Measurements from ENCODE around the gene PAX2. TPM values are rescaled to one million over a fixed set of nuclear protein-coding genes. Genes with fewer than 3 reads are reported as not detected.
"Not testable (repeated sequence)": the region's sequence is repeated elsewhere in the genome, so short reads cannot be mapped to it uniquely, and the experiment has no call there.

The PAX2 gene
- 1.3 TPM for polyA plus RNA-seq (2013, experiment 1 of 2)
- polyA plus RNA-seq (2013, experiment 2 of 2): 1.5 TPM

DNA sequence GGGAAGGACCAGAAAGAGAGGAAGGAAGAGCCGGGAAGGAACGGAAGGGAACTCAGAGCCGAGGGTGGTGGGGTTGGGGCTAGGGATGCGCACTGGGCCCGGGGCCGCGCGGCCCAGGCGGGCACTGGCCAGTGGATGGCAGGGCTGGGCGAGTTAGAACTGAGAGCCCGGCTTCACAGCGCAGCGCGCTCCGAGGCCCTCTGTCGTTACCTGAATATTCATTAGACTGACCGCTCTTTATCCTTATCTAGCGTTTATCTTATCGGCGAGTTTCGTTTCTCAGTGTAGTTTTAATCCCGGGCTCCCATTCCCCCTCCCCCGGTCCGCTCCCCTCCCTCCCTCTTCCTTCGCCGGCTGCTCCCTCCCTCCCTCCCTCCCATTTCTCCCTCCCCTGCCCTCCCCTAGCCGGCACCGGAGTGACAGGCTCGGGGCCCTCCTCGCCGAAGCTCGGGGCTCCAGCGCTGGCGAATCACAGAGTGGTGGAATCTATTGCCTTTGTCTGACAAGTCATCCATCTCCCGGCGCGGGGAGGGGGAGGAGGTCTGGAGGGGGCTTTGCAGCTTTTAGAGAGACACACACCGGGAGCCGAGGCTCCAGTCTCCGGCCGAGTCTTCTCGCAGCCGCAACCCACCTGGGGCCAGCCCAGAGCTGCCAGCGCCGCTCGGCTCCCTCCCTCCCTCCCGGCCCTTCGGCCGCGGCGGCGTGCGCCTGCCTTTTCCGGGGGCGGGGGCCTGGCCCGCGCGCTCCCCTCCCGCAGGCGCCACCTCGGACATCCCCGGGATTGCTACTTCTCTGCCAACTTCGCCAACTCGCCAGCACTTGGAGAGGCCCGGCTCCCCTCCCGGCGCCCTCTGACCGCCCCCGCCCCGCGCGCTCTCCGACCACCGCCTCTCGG, at the start of gene PAX2:
Gene PAX2 (plus strand): TSS at position 596 of the 895 bp plus-strand sequence. CDS start 679 bp downstream, outside the sequence.
- H3K9ac ChIP-seq (ENCODE audit: low read depth, low read length): no peak within 1 kb of the TSS
- no peak within 1 kb of the TSS for H3K27ac ChIP-seq (ENCODE audit: low read depth, low read length)
- under 1% methylated on average over 75 of the region's 75 CpGs for whole genome bisulfite sequencing
- no peaks in the 10 kb centered on the region for H3K9me3 ChIP-seq (ENCODE audit: insufficient read depth, low read depth, low read length)
- H3K4me3 ChIP-seq (ENCODE audit: low read length): peak within 1 kb of the TSS; percentile 40
- H3K27me3 ChIP-seq (ENCODE audit: insufficient read depth, low read length): peaks cover 100% of the 10 kb centered on the region
- H3K4me1 ChIP-seq (ENCODE audit: insufficient read depth, low read length): peaks cover 37% of the 10 kb centered on the region
- H3K36me3 ChIP-seq (ENCODE audit: insufficient read depth, low read length): no peaks in the 10 kb centered on the region

DNA sequence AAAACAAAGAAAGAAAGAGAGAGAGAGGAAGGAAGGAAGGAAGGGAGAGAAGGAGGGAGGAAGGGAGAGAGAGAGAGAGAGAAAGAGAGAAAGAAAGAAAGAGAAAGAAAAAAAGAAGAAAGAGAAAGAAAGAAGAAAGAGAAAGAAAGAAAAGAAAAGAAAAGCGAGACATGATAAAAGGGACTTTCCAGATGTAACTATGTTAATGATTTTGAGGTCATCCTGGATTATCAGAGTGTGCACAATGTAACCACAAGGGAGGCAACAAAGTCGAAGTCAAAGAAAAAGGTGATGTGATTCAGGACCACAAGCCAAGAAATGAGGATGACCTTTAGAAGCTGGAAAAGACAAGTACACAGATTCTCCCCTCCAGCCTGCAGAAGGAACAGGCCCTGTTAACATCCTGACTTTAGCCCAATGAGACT, 48.9 kb upstream of the PAX2 start:
- H3K27me3 ChIP-seq (ENCODE audit: insufficient read depth, low read length): peaks cover 48% of the 10 kb centered on the region
- no peak overlapping the region for H3K9ac ChIP-seq (ENCODE audit: low read depth, low read length)
- no peaks in the 10 kb centered on the region for H3K9me3 ChIP-seq (ENCODE audit: insufficient read depth, low read depth, low read length)
- no peak overlapping the region for H3K4me3 ChIP-seq (ENCODE audit: low read length)
- H3K27ac ChIP-seq (ENCODE audit: low read depth, low read length): no peak overlapping the region
- no peaks in the 10 kb centered on the region for H3K36me3 ChIP-seq (ENCODE audit: insufficient read depth, low read length)
- H3K4me1 ChIP-seq (ENCODE audit: insufficient read depth, low read length): no peaks in the 10 kb centered on the region
- 78% methylated on average over 2 of the region's 2 CpGs for WGBS

DNA sequence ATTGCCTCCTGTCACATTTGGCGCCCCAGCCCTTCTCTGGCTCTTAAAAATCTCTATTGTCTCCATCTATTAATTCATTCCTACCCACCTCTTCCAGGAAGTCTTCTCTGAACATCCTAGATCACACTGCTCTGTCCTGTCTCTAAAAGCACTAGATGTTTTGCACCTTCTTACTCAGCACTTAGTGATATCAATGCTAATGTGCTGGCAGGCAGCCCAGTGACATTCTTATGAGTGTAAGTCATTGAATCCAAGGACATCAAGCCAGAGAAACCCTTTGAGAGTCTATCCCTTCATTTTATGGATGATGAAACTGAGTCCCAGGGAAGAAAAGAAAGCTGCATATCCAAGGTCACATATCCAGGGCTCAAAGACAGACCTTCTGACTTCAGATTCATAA, 48.3 kb upstream of the PAX2 start:
- Histone ChIP-seq H3K9me3 (ENCODE audit: insufficient read depth, low read depth, low read length) (no peaks in the 10 kb centered on the region), H3K27me3 (ENCODE audit: insufficient read depth, low read length) (peaks cover 47% of the 10 kb centered on the region), H3K36me3 (ENCODE audit: insufficient read depth, low read length) (no peaks in the 10 kb centered on the region), H3K4me1 (ENCODE audit: insufficient read depth, low read length) (no peaks in the 10 kb centered on the region), H3K4me3 (ENCODE audit: low read length) (no peak overlapping the region), H3K27ac (ENCODE audit: low read depth, low read length) (no peak overlapping the region), H3K9ac (ENCODE audit: low read depth, low read length) (no peak overlapping the region)
- WGBS: 76% methylated on average over 1 of the region's 1 CpG

DNA sequence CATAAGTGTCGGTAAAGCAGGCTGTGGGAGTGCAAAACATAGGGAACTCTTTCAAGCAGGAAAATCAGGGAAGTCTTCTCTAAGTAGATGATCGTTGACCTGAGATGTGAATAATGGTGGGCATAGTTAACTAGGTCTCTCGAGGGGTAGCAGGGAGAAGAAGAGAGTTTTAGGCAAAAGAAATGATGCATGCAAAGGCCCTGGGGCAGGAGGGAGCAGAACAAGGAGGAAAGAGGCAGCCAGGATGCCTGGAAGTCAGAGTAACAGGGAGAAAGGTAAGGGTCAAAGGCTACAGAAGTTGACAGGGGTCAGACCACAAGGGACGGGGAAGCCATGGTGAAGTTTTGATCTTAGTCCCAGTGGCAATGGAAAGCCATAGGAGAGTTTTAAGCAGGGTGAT, 47.8 kb upstream of the PAX2 start:
- peaks cover 47% of the 10 kb centered on the region for H3K27me3 ChIP-seq (ENCODE audit: insufficient read depth, low read length)
- no peaks in the 10 kb centered on the region for H3K9me3 ChIP-seq (ENCODE audit: insufficient read depth, low read depth, low read length)
- H3K36me3 ChIP-seq (ENCODE audit: insufficient read depth, low read length): no peaks in the 10 kb centered on the region
- H3K9ac ChIP-seq (ENCODE audit: low read depth, low read length): no peak overlapping the region
- 82% methylated on average over 4 of the region's 4 CpGs for WGBS
- no peak overlapping the region for H3K4me3 ChIP-seq (ENCODE audit: low read length)
- H3K27ac ChIP-seq (ENCODE audit: low read depth, low read length): no peak overlapping the region
- H3K4me1 ChIP-seq (ENCODE audit: insufficient read depth, low read length): no peaks in the 10 kb centered on the region

DNA sequence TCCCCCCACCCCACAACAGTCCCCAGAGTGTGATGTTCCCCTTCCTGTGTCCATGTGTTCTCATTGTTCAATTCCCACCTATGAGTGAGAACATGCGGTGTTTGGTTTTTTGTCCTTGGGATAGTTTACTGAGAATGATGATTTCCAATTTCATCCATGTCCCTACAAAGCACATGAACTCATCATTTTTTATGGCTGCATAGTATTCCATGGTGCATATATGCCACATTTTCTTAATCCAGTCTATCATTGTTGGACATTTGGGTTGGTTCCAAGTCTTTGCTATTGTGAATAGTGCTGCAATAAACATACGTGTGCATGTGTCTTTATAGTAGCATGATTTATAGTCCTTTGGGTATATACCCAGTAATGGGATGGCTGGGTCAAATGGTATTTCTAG, 43.7 kb upstream of the PAX2 start:
- WGBS: no CpG with 5 or more reads among the region's 2 CpGs
- peaks cover 61% of the 10 kb centered on the region for H3K27me3 ChIP-seq (ENCODE audit: insufficient read depth, low read length)
- not testable (repeated sequence) for H3K4me1 ChIP-seq (ENCODE audit: insufficient read depth, low read length); H3K27ac ChIP-seq (ENCODE audit: low read depth, low read length); H3K9me3 ChIP-seq (ENCODE audit: insufficient read depth, low read depth, low read length); H3K4me3 ChIP-seq (ENCODE audit: low read length); H3K36me3 ChIP-seq (ENCODE audit: insufficient read depth, low read length); H3K9ac ChIP-seq (ENCODE audit: low read depth, low read length)

DNA sequence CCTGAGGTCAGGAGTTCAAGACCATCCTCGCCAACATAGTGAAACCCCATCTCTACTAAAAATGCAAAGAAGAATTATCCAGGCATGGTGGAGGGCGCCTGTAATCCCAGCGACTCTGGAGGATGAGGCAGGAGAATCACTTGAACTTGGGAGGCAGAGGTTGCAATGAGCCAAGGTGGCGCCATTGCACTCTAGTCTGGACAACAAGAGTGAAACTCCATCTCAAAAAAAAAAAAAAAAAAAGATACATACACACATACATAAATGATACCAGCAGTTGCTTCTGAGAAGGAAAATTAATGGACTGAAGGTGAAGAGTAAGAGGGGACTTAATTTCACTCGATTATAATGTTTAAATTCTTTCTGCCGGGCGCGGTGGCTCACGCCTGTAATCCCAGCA, 40.2 kb upstream of the PAX2 start:
- H3K27ac ChIP-seq (ENCODE audit: low read depth, low read length): no peak overlapping the region
- no peaks in the 10 kb centered on the region for H3K36me3 ChIP-seq (ENCODE audit: insufficient read depth, low read length)
- H3K27me3 ChIP-seq (ENCODE audit: insufficient read depth, low read length): peaks cover 63% of the 10 kb centered on the region
- H3K4me1 ChIP-seq (ENCODE audit: insufficient read depth, low read length): peaks cover 3% of the 10 kb centered on the region; the same call in 1 of the 2 replicates
- no peaks in the 10 kb centered on the region for H3K9me3 ChIP-seq (ENCODE audit: insufficient read depth, low read depth, low read length)
- H3K4me3 ChIP-seq (ENCODE audit: low read length): no peak overlapping the region
- 85% methylated on average over 9 of the region's 9 CpGs for WGBS
- no peak overlapping the region for H3K9ac ChIP-seq (ENCODE audit: low read depth, low read length)

DNA sequence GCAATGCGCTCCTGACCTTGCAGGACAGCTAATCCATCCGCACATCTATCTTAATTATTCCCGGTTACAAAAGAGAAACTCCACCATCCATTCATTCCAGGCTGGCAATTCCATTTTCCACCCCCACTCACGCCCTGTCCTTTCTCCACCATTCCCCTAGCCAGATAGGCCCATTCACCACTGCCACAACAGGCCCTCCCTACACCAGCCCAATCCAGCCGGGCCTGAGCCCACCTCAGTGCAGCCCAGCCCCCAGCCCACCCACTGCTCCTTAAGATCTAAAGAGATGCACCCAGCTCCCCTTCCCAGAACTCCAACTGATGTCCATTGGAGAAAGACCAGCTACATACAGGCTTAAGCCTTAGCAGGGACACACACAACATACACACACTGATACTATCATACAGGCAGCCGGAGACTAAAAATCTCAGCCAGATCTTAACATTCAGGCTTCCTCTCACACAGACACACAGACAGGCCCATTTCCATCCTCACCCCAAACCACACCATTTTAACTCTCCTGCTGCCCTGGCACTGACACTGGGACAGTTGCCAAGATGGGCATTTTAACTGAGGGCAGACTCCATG, 38.0 kb upstream of the PAX2 start:
- Histone ChIP-seq H3K9ac (ENCODE audit: low read depth, low read length) (no peak overlapping the region), H3K27ac (ENCODE audit: low read depth, low read length) (no peak overlapping the region), H3K9me3 (ENCODE audit: insufficient read depth, low read depth, low read length) (no peaks in the 10 kb centered on the region), H3K36me3 (ENCODE audit: insufficient read depth, low read length) (no peaks in the 10 kb centered on the region), H3K4me3 (ENCODE audit: low read length) (no peak overlapping the region), H3K27me3 (ENCODE audit: insufficient read depth, low read length) (peaks cover 74% of the 10 kb centered on the region), H3K4me1 (ENCODE audit: insufficient read depth, low read length) (peaks cover 3% of the 10 kb centered on the region; the same call in 1 of the 2 replicates)
- WGBS: 82% methylated on average over 6 of the region's 6 CpGs

DNA sequence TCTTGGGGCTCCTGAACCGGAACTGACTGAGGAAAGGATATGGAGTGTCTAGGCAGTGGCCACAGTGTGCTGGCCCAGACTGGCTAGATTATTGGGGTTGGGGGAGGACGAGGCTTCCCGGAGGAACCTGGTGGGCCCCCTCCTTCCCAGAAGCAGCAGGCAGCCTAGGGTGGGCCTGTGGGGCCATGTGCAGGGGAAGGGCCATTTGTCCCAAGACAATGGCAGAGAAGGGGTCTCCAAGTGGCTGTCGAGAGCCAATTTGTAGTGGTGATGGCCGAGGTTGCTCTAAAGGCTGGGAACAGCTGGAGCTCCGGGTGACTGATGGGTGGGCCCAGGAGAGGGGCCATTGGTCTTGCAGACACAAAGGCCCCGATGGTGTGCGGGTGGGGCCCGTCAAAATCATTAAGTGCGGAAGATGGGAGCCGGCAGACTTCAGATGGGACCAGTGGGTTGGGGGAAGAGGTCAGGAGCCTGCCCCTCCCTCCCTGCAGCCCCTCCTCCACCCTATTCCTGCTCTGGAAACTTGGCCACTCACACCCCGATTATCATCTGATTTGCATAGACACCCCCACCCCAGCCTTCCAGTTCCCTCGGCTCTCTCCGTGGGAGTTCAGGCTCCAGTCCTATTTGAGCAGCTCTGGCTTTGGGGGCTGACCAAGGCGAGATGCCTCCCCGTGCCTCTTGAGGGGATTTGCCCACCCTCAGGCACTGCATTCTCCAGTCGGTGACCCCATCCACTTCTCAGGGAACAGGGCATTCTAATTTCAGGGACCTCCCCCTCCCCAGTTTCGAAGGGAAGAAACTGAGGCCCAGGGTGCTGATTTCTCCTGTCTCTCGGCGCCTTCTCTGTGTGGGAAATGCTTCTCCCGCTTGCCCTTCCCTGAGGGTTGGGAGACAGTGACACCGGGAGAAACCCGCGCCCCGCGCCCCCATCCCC, 36.0 kb upstream of the PAX2 start:
- WGBS: 24% methylated on average over 26 of the region's 26 CpGs
- peaks cover 89% of the 10 kb centered on the region for H3K27me3 ChIP-seq (ENCODE audit: insufficient read depth, low read length)
- H3K9ac ChIP-seq (ENCODE audit: low read depth, low read length): no peak overlapping the region
- H3K4me3 ChIP-seq (ENCODE audit: low read length): peak overlapping the region; percentile 43; the same call in 1 of the 2 replicates
- no peaks in the 10 kb centered on the region for H3K9me3 ChIP-seq (ENCODE audit: insufficient read depth, low read depth, low read length)
- H3K36me3 ChIP-seq (ENCODE audit: insufficient read depth, low read length): no peaks in the 10 kb centered on the region
- peaks cover 3% of the 10 kb centered on the region; the same call in 1 of the 2 replicates for H3K4me1 ChIP-seq (ENCODE audit: insufficient read depth, low read length)
- no peak overlapping the region for H3K27ac ChIP-seq (ENCODE audit: low read depth, low read length)

DNA sequence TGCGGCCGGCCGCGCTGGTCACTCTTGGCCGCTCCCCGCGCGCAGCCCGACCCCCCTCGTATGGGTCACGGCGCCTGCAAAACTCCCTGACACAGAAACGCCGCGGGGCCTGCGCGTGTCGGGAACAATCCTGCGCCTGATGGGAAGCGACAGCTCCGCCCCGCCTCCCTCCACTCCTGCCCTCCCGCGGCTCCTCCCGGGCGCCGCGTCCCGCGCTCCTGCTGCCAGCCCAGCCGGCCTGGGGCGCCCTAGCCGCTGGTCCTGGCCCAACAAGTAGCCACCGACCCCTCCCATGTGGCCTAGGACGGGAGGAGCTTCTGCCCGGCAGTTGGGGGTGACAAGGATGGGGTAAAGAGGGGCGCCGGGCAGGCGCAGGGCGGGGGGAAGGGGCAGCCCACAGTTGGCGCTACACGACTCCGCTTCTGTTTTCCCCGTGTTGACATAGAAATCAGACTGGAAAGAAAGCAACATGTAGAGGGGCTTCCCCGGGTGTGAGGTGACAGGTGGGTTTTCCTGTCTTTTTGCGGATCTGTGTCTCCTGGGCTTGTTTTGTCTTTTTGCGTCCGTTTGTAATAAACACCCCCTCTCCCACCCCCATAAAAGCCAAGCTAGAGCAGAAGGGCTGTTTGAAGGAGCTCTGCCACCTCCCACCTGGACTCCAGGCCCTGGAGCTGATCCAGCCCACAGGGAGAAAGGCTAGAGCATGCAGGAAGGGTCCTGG, 35.1 kb upstream of the PAX2 start:
- H3K4me1 ChIP-seq (ENCODE audit: insufficient read depth, low read length): peaks cover 3% of the 10 kb centered on the region; the same call in 1 of the 2 replicates
- peak overlapping the region; percentile 43 for H3K4me3 ChIP-seq (ENCODE audit: low read length)
- H3K9me3 ChIP-seq (ENCODE audit: insufficient read depth, low read depth, low read length): no peaks in the 10 kb centered on the region
- no peak overlapping the region for H3K9ac ChIP-seq (ENCODE audit: low read depth, low read length)
- WGBS: 5% methylated on average over 48 of the region's 48 CpGs
- H3K27me3 ChIP-seq (ENCODE audit: insufficient read depth, low read length): peaks cover 94% of the 10 kb centered on the region
- no peak overlapping the region for H3K27ac ChIP-seq (ENCODE audit: low read depth, low read length)
- H3K36me3 ChIP-seq (ENCODE audit: insufficient read depth, low read length): no peaks in the 10 kb centered on the region

DNA sequence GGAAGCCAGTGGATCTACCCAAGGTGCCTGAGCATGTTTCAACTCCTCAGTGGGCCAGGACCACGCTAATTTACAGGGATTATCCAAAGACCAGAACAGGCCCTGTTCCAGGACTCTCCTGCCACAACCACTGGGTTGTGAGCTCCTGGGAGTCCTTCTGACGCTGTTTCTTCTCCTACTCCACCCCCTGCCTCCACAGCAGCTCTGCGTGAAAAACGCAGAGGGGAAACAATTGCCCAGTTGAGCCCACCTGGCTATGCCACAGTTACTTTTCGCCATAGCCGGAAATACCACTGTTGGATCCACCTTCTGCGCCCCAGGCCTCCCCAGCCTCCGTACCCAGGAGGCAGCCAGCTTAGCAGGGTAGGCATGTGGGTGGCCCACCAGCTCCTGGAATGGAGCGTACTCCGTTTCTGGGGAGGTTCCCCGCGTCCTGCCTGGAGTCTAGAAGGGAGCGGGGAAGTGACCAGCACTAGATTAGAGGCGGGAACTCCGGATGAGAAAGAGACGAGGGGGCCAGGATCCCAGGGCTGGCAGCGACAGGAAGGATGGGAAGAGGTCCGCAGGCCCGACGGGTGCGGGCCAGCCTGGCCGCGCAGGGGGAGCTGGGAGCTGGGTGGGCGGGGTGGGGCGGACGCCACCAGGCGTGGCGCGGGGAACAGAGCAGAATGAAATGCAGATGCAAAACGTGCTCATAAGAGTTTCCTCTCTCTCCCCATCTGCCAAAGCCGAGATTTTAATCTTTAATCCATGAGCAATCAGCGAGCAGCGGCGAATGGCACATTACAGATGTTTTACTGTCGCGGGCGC, 32.1 kb upstream of the PAX2 start:
- Histone ChIP-seq H3K9ac (ENCODE audit: low read depth, low read length) (no peak overlapping the region), H3K36me3 (ENCODE audit: insufficient read depth, low read length) (no peaks in the 10 kb centered on the region), H3K4me3 (ENCODE audit: low read length) (peak overlapping the region; percentile 27), H3K27ac (ENCODE audit: low read depth, low read length) (no peak overlapping the region), H3K4me1 (ENCODE audit: insufficient read depth, low read length) (peaks cover 6% of the 10 kb centered on the region), H3K9me3 (ENCODE audit: insufficient read depth, low read depth, low read length) (peaks cover 3% of the 10 kb centered on the region; the same call in 1 of the 2 replicates), H3K27me3 (ENCODE audit: insufficient read depth, low read length) (peaks cover 100% of the 10 kb centered on the region)
- 11% methylated on average over 35 of the region's 37 CpGs for WGBS
